Fibroblast of lung (primary cell): Measurements from ENCODE around the gene SRSF11. TPM values are rescaled to one million over a fixed set of nuclear protein-coding genes. Genes with fewer than 3 reads are reported as not detected.
"Not testable (repeated sequence)": the region's sequence is repeated elsewhere in the genome, so short reads cannot be mapped to it uniquely, and the experiment has no call there.

Experiments used
- DNase-seq, 2 donors: peaks; one replicate each; pipeline versions ENCODE4 v3.0.0 to v3.0.0-alpha.2; 2010; ENCODE audit warnings: low read depth in 2 of 2
- H2AFZ ChIP-seq: 2 replicates; pipeline ENCODE4 v1.5.1; 2012; ENCODE audit warnings: low read length, control low read depth, inconsistent platforms
- H3K27ac ChIP-seq: 2 replicates; pipeline ENCODE4 v1.5.1; 2011; ENCODE audit warnings: low read length, control low read depth; ENCODE audit not compliant: insufficient read depth
- H3K27me3 ChIP-seq: 2 replicates; pipeline ENCODE4 v1.5.1; 2011; ENCODE audit warnings: mild to moderate bottlenecking, low read length; ENCODE audit not compliant: control insufficient read depth, insufficient read depth
- H3K36me3 ChIP-seq: 2 replicates; pipeline ENCODE4 v1.5.1; 2011; ENCODE audit warnings: low read length; ENCODE audit not compliant: control insufficient read depth, insufficient read depth
- H3K4me1 ChIP-seq: 2 replicates; pipeline ENCODE4 v1.5.1; 2011; ENCODE audit warnings: low read length; ENCODE audit not compliant: control insufficient read depth, insufficient read depth; ENCODE audit errors: extremely low read depth
- H3K4me2 ChIP-seq: 2 replicates; pipeline ENCODE4 v1.5.1; 2011; ENCODE audit warnings: low read length, control low read depth; ENCODE audit not compliant: insufficient read depth; ENCODE audit errors: extremely low read depth
- H3K4me3 ChIP-seq, 4 experiments: fragments of 200-600 bp in 1 of 4; sonication (generic) in 1 of 4; replicated peaks in 1 of 4; 2 replicates each; pipeline ENCODE4 v1.5.1; 2011 to 2016; ENCODE audit warnings: low read length in 4 of 4, low read depth in 3 of 4, mild to moderate bottlenecking in 3 of 4, control low read depth in 2 of 4, inconsistent platforms in 1 of 4, mixed read lengths in 1 of 4; ENCODE audit not compliant: insufficient read depth in 1 of 4; ENCODE audit errors: control extremely low read depth in 1 of 4
- H3K79me2 ChIP-seq: 2 replicates; pipeline ENCODE4 v1.5.1; 2012; ENCODE audit warnings: mild to moderate bottlenecking, low read length, inconsistent platforms; ENCODE audit not compliant: control insufficient read depth, insufficient read depth
- H3K9ac ChIP-seq: 2 replicates; pipeline ENCODE4 v1.5.1; 2011; ENCODE audit warnings: mild to moderate bottlenecking, low read length, control low read depth; ENCODE audit not compliant: insufficient read depth
- H3K9me3 ChIP-seq: 2 replicates; pipeline ENCODE4 v1.5.1; 2012; ENCODE audit warnings: low read depth, low read length; ENCODE audit not compliant: control insufficient read depth, insufficient read depth
- H4K20me1 ChIP-seq: 2 replicates; pipeline ENCODE4 v1.5.1; 2011; ENCODE audit warnings: low read length; ENCODE audit not compliant: control insufficient read depth, insufficient read depth; ENCODE audit errors: extremely low read depth
- EZH2 ChIP-seq: IDR thresholded peaks from 2 replicates; pipeline ENCODE4 v1.5.1; 2012; ENCODE audit warnings: low read length, control low read depth, mild to moderate bottlenecking; ENCODE audit errors: missing control alignments
- polyA plus RNA-seq, 2 donors: library from polyadenylated mRNA; depleted of rRNA in 1 of 2; stranded (reverse) in 1 of 2; unstranded in 1 of 2; fragments of >200 nt; gene quantifications; 2 replicates each; pipeline ENCODE4 v1.2.1, GENCODE V29; 2011 to 2012; ENCODE audit warnings: missing spikeins in 1 of 2
- total RNA-seq: library from RNA; depleted of rRNA; stranded (reverse); fragments of >200 nt; gene quantifications from 2 replicates; pipeline ENCODE4 v1.2.1, GENCODE V29; 2014
- TF ChIP-seq, protein P1 (sequence below), 2 donors: IDR thresholded peaks in 1 of 2; conservative IDR thresholded peaks in 1 of 2; 1 replicate in 1 of 2; 2 replicates in 1 of 2; pipeline ENCODE4 v1.5.1; 2011 to 2012; ENCODE audit warnings: low read length in 2 of 2, control low read depth in 1 of 2, inconsistent platforms in 1 of 2, low read depth in 1 of 2, mild to moderate bottlenecking in 1 of 2

Gene SRSF11
- total and polyA plus RNA-seq, 2 donors (not counting 1 experiment from before 2014, with no cell fraction given) = 139 to 163 TPM

DNA sequence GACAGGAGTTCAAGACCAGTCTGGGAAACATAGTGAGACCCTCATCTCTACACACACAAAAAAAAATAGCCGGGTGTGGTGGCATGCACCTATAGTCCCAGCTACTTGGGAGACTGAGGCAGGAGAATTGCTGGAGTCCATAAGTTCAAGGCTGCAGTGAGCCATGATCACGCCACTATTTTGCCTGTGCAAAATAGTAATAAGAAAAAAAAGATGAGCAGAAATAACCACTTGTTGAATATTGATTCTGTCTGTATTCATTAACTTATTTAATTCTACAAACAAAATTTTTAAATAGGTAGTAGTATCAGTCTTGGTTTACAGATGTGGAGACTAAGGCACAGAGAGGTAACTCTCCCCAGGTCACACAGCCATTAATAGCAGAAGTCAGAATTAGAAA, 32.7 kb upstream of the SRSF11 start:
- Histone ChIP-seq H3K27ac (no peak overlapping the region), H4K20me1 (no peaks in the 10 kb centered on the region), H3K4me3 (no peak overlapping the region), H3K4me2 (no peak overlapping the region), H3K27me3 (no peaks in the 10 kb centered on the region), H3K4me1 (no peaks in the 10 kb centered on the region), H2AFZ (no peak overlapping the region), H3K36me3 (no peaks in the 10 kb centered on the region), H3K79me2 (peaks cover 15% of the 10 kb centered on the region), H3K9ac (no peak overlapping the region), H3K9me3 (no peaks in the 10 kb centered on the region)
- no peak for TF ChIP-seq EZH2
- TF ChIP-seq, protein P1, sequence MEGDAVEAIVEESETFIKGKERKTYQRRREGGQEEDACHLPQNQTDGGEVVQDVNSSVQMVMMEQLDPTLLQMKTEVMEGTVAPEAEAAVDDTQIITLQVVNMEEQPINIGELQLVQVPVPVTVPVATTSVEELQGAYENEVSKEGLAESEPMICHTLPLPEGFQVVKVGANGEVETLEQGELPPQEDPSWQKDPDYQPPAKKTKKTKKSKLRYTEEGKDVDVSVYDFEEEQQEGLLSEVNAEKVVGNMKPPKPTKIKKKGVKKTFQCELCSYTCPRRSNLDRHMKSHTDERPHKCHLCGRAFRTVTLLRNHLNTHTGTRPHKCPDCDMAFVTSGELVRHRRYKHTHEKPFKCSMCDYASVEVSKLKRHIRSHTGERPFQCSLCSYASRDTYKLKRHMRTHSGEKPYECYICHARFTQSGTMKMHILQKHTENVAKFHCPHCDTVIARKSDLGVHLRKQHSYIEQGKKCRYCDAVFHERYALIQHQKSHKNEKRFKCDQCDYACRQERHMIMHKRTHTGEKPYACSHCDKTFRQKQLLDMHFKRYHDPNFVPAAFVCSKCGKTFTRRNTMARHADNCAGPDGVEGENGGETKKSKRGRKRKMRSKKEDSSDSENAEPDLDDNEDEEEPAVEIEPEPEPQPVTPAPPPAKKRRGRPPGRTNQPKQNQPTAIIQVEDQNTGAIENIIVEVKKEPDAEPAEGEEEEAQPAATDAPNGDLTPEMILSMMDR (conservative IDR thresholded peaks at IDR 0.05 in 1 of 2, IDR thresholded peaks at IDR 0.05 in 1 of 2; ENCODE audit: low read depth in 1 of 2, low read length in 2 of 2) = no peak
- DNase-seq = no peak

DNA sequence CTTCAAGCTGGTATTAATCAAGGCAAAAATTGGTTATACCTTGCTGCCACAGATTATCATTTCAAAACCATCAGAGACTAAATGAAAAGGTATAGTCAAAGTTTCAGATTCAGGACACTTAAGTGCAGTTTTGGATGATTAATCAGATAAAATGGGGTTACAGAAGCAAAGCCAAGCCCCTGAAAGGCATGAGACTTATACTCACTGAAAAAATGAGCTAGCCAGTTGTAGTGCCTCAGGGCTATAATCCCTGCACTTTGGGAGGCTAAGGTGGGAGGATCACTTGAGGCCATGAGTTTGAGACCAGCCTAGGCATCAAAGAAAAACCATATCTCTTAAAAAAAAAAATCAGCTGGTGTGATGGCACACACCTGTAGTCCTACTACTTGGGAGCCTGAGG, 31.0 kb upstream of the SRSF11 start:
- no peaks in the 10 kb centered on the region for H3K27me3 ChIP-seq
- no peak overlapping the region for H3K4me3 ChIP-seq
- peaks cover 15% of the 10 kb centered on the region for H3K79me2 ChIP-seq
- no peaks in the 10 kb centered on the region for H3K36me3 ChIP-seq
- no peaks in the 10 kb centered on the region for H4K20me1 ChIP-seq
- no peak overlapping the region for H3K4me2 ChIP-seq
- no peaks in the 10 kb centered on the region for H3K4me1 ChIP-seq
- no peak overlapping the region for H3K27ac ChIP-seq
- DNase-seq = no peak
- H3K9me3 ChIP-seq = no peaks in the 10 kb centered on the region
- no peak overlapping the region for H2AFZ ChIP-seq
- TF ChIP-seq EZH2 = no peak
- TF ChIP-seq, protein P1 (conservative IDR thresholded peaks at IDR 0.05 in 1 of 2, IDR thresholded peaks at IDR 0.05 in 1 of 2; ENCODE audit: low read depth in 1 of 2, low read length in 2 of 2) = no peak
- no peak overlapping the region for H3K9ac ChIP-seq

DNA sequence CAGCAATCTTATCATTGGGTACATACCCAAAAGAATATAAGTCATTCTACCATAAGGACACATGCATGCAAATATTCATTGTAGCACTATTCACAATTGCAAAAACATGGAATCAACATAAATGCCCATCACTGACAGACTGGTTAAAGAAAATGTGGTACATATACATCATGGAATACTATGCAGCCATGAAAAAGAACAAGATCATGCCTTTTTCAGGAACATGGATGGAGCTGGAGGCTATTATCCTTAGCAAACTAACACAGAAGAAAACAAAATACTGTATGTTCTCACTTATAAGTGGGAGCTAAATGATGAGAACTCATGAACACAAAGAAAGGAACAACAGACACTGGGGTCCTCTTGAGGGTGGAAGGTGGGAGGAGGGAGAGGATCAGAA, 28.7 kb upstream of the SRSF11 start:
- not testable (repeated sequence) for H3K9me3 ChIP-seq, H3K4me2 ChIP-seq, H3K27ac ChIP-seq, H3K27me3 ChIP-seq, H3K9ac ChIP-seq, H3K4me3 ChIP-seq, H3K36me3 ChIP-seq, DNase-seq, H2AFZ ChIP-seq, H4K20me1 ChIP-seq, H3K4me1 ChIP-seq
- H3K79me2 ChIP-seq = peaks cover 20% of the 10 kb centered on the region
